HEK293 (cell line): ENCODE results near the gene RB1.

Source experiments
- CTCF ChIA-PET: fragments of 350-600 bp; formaldehyde crosslinking; extraction: SDS; loops from one replicate; lab custom pipeline; 2021; ENCODE audit warnings: antibody characterized with exemption; lab: Yijun Ruan, JAX
- POLR2A ChIA-PET: fragments of 300-600 bp; formaldehyde crosslinking; extraction: SDS; loops from one replicate; lab custom pipeline; 2020; ENCODE audit warnings: antibody characterized with exemption, inconsistent platforms; lab: Yijun Ruan, JAX
- H3K27ac ChIP-seq: fragments of 200-500 bp; sonication (Bioruptor generic); 2 replicates; pipeline ENCODE4 v1.5.1; 2014; ENCODE audit warnings: low read depth, low read length, control low read depth, inconsistent platforms; ENCODE audit errors: extremely low read depth
- H3K36me3 ChIP-seq, 2 experiments: fragments of 200-500 bp in 1 of 2; sonication (Bioruptor generic) in 1 of 2; 1 replicate in 1 of 2; 2 replicates in 1 of 2; pipeline ENCODE4 v1.5.1; 2014 to 2017; ENCODE audit warnings: inconsistent platforms in 2 of 2, low read length in 2 of 2; ENCODE audit not compliant: control insufficient read depth in 2 of 2, insufficient read depth in 1 of 2
- H3K4me1 ChIP-seq: fragments of 200-500 bp; sonication (Bioruptor generic); 2 replicates; pipeline ENCODE4 v1.5.1; 2014; ENCODE audit warnings: mild to moderate bottlenecking, low read length, inconsistent platforms; ENCODE audit not compliant: control insufficient read depth, insufficient read depth
- H3K4me3 ChIP-seq: 2 replicates; pipeline ENCODE4 v1.5.1; 2011; ENCODE audit warnings: low read depth, mild to moderate bottlenecking, control low read depth, low read length, moderate library complexity
- H3K9me3 ChIP-seq: fragments of 200-500 bp; sonication (Bioruptor generic); 2 replicates; pipeline ENCODE4 v1.5.1; 2014; ENCODE audit warnings: low read depth, low read length, inconsistent platforms; ENCODE audit not compliant: control insufficient read depth, insufficient read depth
- BCL11A ChIP-seq: fragments of 450-650 bp; formaldehyde crosslinking; IDR thresholded peaks from 2 replicates; pipeline ENCODE4 v1.5.1; 2016; ENCODE audit warnings: low read depth, missing biosample characterization, missing genetic modification characterization
- BCL11B ChIP-seq: fragments of 450-650 bp; formaldehyde crosslinking; IDR thresholded peaks from 2 replicates; pipeline ENCODE4 v1.5.1; 2016; ENCODE audit warnings: low read depth, missing biosample characterization, missing genetic modification characterization
- IKZF3 ChIP-seq: fragments of 450-650 bp; IDR thresholded peaks from 2 replicates; pipeline ENCODE4 v1.5.0; 2018; ENCODE audit warnings: missing biosample characterization, mild to moderate bottlenecking, missing genetic modification characterization, moderate library complexity
- SALL2 ChIP-seq: fragments of 450-650 bp; formaldehyde crosslinking; IDR thresholded peaks from 2 replicates; pipeline ENCODE4 v1.5.0; 2017; ENCODE audit warnings: missing biosample characterization, mild to moderate bottlenecking, missing genetic modification characterization, borderline replicate concordance
- SETDB1 ChIP-seq: IDR thresholded peaks from one replicate; pipeline ENCODE4 v1.6.1; 2017; ENCODE audit warnings: mild to moderate bottlenecking, low read length, moderate library complexity, mixed read lengths; ENCODE audit not compliant: insufficient read length
- ZBTB1 ChIP-seq: fragments of 450-650 bp; formaldehyde crosslinking; IDR thresholded peaks from 2 replicates; pipeline ENCODE4 v1.5.1; 2016; ENCODE audit warnings: missing biosample characterization, missing genetic modification characterization
- ZBTB11 ChIP-seq: fragments of 450-650 bp; formaldehyde crosslinking; conservative IDR thresholded peaks from 2 replicates; pipeline ENCODE4 v1.5.1; 2016; ENCODE audit warnings: low read depth, missing biosample characterization, missing genetic modification characterization
- ZBTB20 ChIP-seq: fragments of 450-650 bp; formaldehyde crosslinking; IDR thresholded peaks from 2 replicates; pipeline ENCODE4 v1.5.1; 2016; ENCODE audit warnings: missing biosample characterization, missing genetic modification characterization
- ZBTB44 ChIP-seq: fragments of 450-650 bp; IDR thresholded peaks from 2 replicates; pipeline ENCODE4 v1.5.1; 2018; ENCODE audit warnings: missing biosample characterization, mild to moderate bottlenecking, missing genetic modification characterization
- ZBTB49 ChIP-seq: fragments of 450-650 bp; formaldehyde crosslinking; IDR thresholded peaks from 2 replicates; pipeline ENCODE4 v1.5.1; 2016; ENCODE audit warnings: missing biosample characterization, missing genetic modification characterization, low read depth
- ZFP69B ChIP-seq: fragments of 450-650 bp; formaldehyde crosslinking; IDR thresholded peaks from 2 replicates; pipeline ENCODE4 v1.5.1; 2016; ENCODE audit warnings: missing biosample characterization, missing genetic modification characterization
- ZNF155 ChIP-seq: fragments of 450-650 bp; formaldehyde crosslinking; IDR thresholded peaks from 2 replicates; pipeline ENCODE4 v1.5.1; 2016; ENCODE audit warnings: missing biosample characterization, missing genetic modification characterization
- ZNF2 ChIP-seq: fragments of 450-650 bp; formaldehyde crosslinking; IDR thresholded peaks from 2 replicates; pipeline ENCODE4 v1.5.1; 2016; ENCODE audit warnings: missing biosample characterization, missing genetic modification characterization
- ZNF248 ChIP-seq: fragments of 450-650 bp; formaldehyde crosslinking; IDR thresholded peaks from 2 replicates; pipeline ENCODE4 v1.5.1; 2017; ENCODE audit warnings: missing biosample characterization, missing genetic modification characterization
- ZNF26 ChIP-seq: fragments of 450-650 bp; formaldehyde crosslinking; IDR thresholded peaks from 2 replicates; pipeline ENCODE4 v1.5.1; 2016; ENCODE audit warnings: missing biosample characterization, missing genetic modification characterization
- ZNF292 ChIP-seq: fragments of 450-650 bp; formaldehyde crosslinking; IDR thresholded peaks from 2 replicates; pipeline ENCODE4 v1.5.1; 2016; ENCODE audit warnings: low read depth, missing biosample characterization, missing genetic modification characterization, borderline replicate concordance
- ZNF394 ChIP-seq: fragments of 450-650 bp; formaldehyde crosslinking; IDR thresholded peaks from 2 replicates; pipeline ENCODE4 v1.5.1; 2016; ENCODE audit warnings: missing biosample characterization, missing genetic modification characterization, mild to moderate bottlenecking, moderate library complexity, borderline replicate concordance
- ZNF423 ChIP-seq: fragments of 450-650 bp; formaldehyde crosslinking; IDR thresholded peaks from 2 replicates; pipeline ENCODE4 v1.5.1; 2016; ENCODE audit warnings: missing biosample characterization, missing genetic modification characterization
- ZNF433 ChIP-seq: fragments of 450-650 bp; formaldehyde crosslinking; IDR thresholded peaks from 2 replicates; pipeline ENCODE4 v1.5.1; 2016; ENCODE audit warnings: missing biosample characterization, missing genetic modification characterization, low read depth
- ZNF544 ChIP-seq: fragments of 450-650 bp; formaldehyde crosslinking; IDR thresholded peaks from 2 replicates; pipeline ENCODE4 v1.5.0; 2017; ENCODE audit warnings: missing biosample characterization, missing genetic modification characterization
- ZNF596 ChIP-seq: fragments of 450-650 bp; IDR thresholded peaks from 2 replicates; pipeline ENCODE4 v1.5.0; 2018; ENCODE audit warnings: missing biosample characterization, mild to moderate bottlenecking, missing genetic modification characterization, moderate library complexity
- ZNF600 ChIP-seq: fragments of 450-650 bp; formaldehyde crosslinking; IDR thresholded peaks from 2 replicates; pipeline ENCODE4 v1.5.1; 2016; ENCODE audit warnings: missing biosample characterization, missing genetic modification characterization
- ZNF791 ChIP-seq: fragments of 450-650 bp; formaldehyde crosslinking; IDR thresholded peaks from 2 replicates; pipeline ENCODE4 v1.5.1; 2016; ENCODE audit warnings: missing biosample characterization, missing genetic modification characterization
- ZNF843 ChIP-seq: fragments of 450-650 bp; formaldehyde crosslinking; IDR thresholded peaks from 2 replicates; pipeline ENCODE4 v1.5.1; 2016; ENCODE audit warnings: missing biosample characterization, missing genetic modification characterization

Gene RB1

GRCh38 chr13:48483575-48483974 is 180.0 kb downstream of the RB1 start:
- no peak overlapping the region for H3K27ac ChIP-seq
- POLR2A ChIA-PET = no interaction called here
- CTCF ChIA-PET = no interaction called here
- TF ChIP-seq ZFP69B (tag by site-specific recombination) = no peak
- TF ChIP-seq ZNF791 (tag by site-specific recombination) = no peak
- no peaks in the 10 kb centered on the region for H3K9me3 ChIP-seq
- H3K36me3 ChIP-seq = peaks cover 0 to 6% of the 10 kb centered on the region in 2 experiments; a peak in 2 of 3 replicates
- H3K4me1 ChIP-seq = no peaks in the 10 kb centered on the region
- H3K4me3 ChIP-seq = no peak overlapping the region

- POLR2A ChIA-PET = no interaction called here
- TF ChIP-seq ZNF292 (tag by site-specific recombination) (no peak), ZBTB20 (tag by site-specific recombination) (no peak), ZNF600 (tag by site-specific recombination) (no peak), ZNF155 (tag by site-specific recombination) (no peak), ZNF843 (tag by site-specific recombination) (no peak), SETDB1 (no peak), SALL2 (tag by site-specific recombination) (no peak), ZNF2 (tag by site-specific recombination) (no peak), ZNF394 (no peak), ZNF248 (tag by site-specific recombination) (no peak)
- no peaks in the 10 kb centered on the region for H3K9me3 ChIP-seq
- H3K27ac ChIP-seq = no peak overlapping the region
- no peaks in the 10 kb centered on the region for H3K36me3 ChIP-seq
- no peaks in the 10 kb centered on the region for H3K4me1 ChIP-seq
- CTCF ChIA-PET = interaction anchor here (0.5 kb wide), 1 partner anchor 285 kb away, joined by 3 read pairs; no protein-coding TSS in a partner anchor
- no peak overlapping the region for H3K4me3 ChIP-seq
Measured at GRCh38 chr13:48485432-48485831, 181.9 kb downstream of the RB1 start.

- POLR2A ChIA-PET = no interaction called here
- H3K9me3 ChIP-seq = no peaks in the 10 kb centered on the region
- H3K4me1 ChIP-seq = no peaks in the 10 kb centered on the region
- no peak overlapping the region for H3K4me3 ChIP-seq
- no peak overlapping the region for H3K27ac ChIP-seq
- CTCF ChIA-PET = interaction anchor here (0.6 kb wide), 1 partner anchor 77 kb away, joined by 3 read pairs; no protein-coding TSS in a partner anchor
- H3K36me3 ChIP-seq = no peaks in the 10 kb centered on the region
- TF ChIP-seq BCL11A (no peak), ZNF596 (tag by site-specific recombination) (no peak), ZBTB44 (tag by site-specific recombination) (no peak), ZBTB1 (tag by site-specific recombination) (no peak), BCL11B (tag by site-specific recombination) (no peak), ZNF423 (tag by site-specific recombination) (no peak), ZNF433 (tag by site-specific recombination) (no peak), ZBTB11 (tag by site-specific recombination) (no peak), ZNF544 (no peak), ZBTB49 (no peak), IKZF3 (tag by site-specific recombination) (no peak), ZNF26 (tag by site-specific recombination) (no peak)
Measured at GRCh38 chr13:48486362-48486761, 182.8 kb downstream of the RB1 start.
